ENCODE data around the gene GPBP1. TPM values are rescaled to one million over a fixed set of nuclear protein-coding genes. Genes with fewer than 3 reads are reported as not detected.
"Not testable (repeated sequence)": the region's sequence is repeated elsewhere in the genome, so short reads cannot be mapped to it uniquely, and the experiment has no call there.

The GPBP1 gene
- total and polyA plus RNA-seq, 2 donors (not counting 3 experiments of a cell fraction or from before 2014, with no cell fraction given), result 11.7 to 57.4 TPM

DNA sequence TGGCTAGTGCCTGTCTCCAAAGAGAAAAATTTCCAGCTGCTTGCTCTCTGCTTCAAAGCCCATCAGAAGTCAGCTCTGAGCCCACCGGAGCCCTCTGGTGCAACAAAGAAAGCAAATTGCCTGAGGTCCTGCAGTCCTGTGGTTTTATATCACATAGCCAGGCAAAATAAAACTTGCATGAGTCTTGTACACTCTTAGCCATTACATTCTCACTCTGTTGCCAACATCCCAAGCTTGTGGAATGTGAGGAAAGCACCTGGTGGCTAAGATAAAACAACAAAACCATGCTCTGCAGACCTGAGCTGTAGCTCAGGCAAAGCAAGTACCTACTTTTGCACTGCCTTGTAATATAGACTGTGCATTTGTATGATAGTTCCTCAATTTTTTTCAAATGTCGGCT lies 133.7 kb downstream of the GPBP1 start:
- no peaks in the 10 kb centered on the region for H3K79me2 ChIP-seq (ENCODE audit: control insufficient read depth, insufficient read depth, low read length)
- BruUV-seq (replicated peaks), result no TSS peak
- H3K4me1 ChIP-seq (ENCODE audit: control insufficient read depth, extremely low read depth, insufficient read depth, low read length), result no peaks in the 10 kb centered on the region
- no peak overlapping the region for H3K4me3 ChIP-seq (replicated peaks in 1 of 3; ENCODE audit: insufficient read depth in 1 of 3, low read depth in 1 of 3, low read length in 3 of 3)
- intact Hi-C loops (cut with micrococcal nuclease), result no loop called here
- dilution Hi-C loops (cut with MboI; ENCODE audit: extremely low pct_ligation_motif_present, low sequenced_read_pairs), result no loop called here
- no peaks in the 10 kb centered on the region for H3K9me3 ChIP-seq (replicated peaks; ENCODE audit: control insufficient read depth, insufficient read depth, low read length)
- no peaks in the 10 kb centered on the region for H3K27me3 ChIP-seq (ENCODE audit: control insufficient read depth in 2 of 2, insufficient read depth in 2 of 2, low read length in 2 of 2)
- no peak overlapping the region for H3K9ac ChIP-seq (replicated peaks; ENCODE audit: extremely low read depth, insufficient read depth, low read length)
- H3K36me3 ChIP-seq (ENCODE audit: control insufficient read depth in 2 of 2, extremely low read depth in 1 of 2, insufficient read depth in 2 of 2, low read length in 2 of 2), result no peaks in the 10 kb centered on the region
- TF ChIP-seq, protein P1, sequence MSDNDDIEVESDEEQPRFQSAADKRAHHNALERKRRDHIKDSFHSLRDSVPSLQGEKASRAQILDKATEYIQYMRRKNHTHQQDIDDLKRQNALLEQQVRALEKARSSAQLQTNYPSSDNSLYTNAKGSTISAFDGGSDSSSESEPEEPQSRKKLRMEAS (IDR thresholded peaks at IDR 0.05; ENCODE audit: insufficient read depth, insufficient read length), result no peak
- TF ChIP-seq MYC (IDR thresholded peaks at IDR 0.05; ENCODE audit: low read depth, low read length), result no peak
- TF ChIP-seq GATA2 (IDR thresholded peaks at IDR 0.05; ENCODE audit: insufficient read depth, insufficient read length, low read depth, low read length), result no peak
- no peak for TF ChIP-seq EZH2 (IDR thresholded peaks at IDR 0.05; ENCODE audit: borderline replicate concordance, low read depth, low read length, severe bottlenecking)
- TF ChIP-seq, protein P2, sequence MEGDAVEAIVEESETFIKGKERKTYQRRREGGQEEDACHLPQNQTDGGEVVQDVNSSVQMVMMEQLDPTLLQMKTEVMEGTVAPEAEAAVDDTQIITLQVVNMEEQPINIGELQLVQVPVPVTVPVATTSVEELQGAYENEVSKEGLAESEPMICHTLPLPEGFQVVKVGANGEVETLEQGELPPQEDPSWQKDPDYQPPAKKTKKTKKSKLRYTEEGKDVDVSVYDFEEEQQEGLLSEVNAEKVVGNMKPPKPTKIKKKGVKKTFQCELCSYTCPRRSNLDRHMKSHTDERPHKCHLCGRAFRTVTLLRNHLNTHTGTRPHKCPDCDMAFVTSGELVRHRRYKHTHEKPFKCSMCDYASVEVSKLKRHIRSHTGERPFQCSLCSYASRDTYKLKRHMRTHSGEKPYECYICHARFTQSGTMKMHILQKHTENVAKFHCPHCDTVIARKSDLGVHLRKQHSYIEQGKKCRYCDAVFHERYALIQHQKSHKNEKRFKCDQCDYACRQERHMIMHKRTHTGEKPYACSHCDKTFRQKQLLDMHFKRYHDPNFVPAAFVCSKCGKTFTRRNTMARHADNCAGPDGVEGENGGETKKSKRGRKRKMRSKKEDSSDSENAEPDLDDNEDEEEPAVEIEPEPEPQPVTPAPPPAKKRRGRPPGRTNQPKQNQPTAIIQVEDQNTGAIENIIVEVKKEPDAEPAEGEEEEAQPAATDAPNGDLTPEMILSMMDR (IDR thresholded peaks at IDR 0.05; ENCODE audit: extremely low read depth in 1 of 2, insufficient read depth in 1 of 2, low read depth in 1 of 2, low read length in 2 of 2), result no peak
- TF ChIP-seq POLR2AphosphoS5 (IDR thresholded peaks at IDR 0.05; ENCODE audit: insufficient read depth, low read depth, low read length), result no peak
- no peak for TF ChIP-seq JUN (IDR thresholded peaks at IDR 0.05; ENCODE audit: borderline replicate concordance, insufficient read depth, insufficient read length, low read depth)
- TF ChIP-seq FOS (IDR thresholded peaks at IDR 0.05; ENCODE audit: borderline replicate concordance, insufficient read depth, low read length), result no peak
- no peak for TF ChIP-seq POLR2A (IDR thresholded peaks at IDR 0.05; ENCODE audit: low read depth, low read length)
- no peak for FAIRE-seq
- H3K9me1 ChIP-seq (replicated peaks; ENCODE audit: control insufficient read depth, extremely low read depth, insufficient read depth, low read length), result no peaks in the 10 kb centered on the region
- no peak overlapping the region for H3K4me2 ChIP-seq (ENCODE audit: insufficient read depth, low read length)
- DNase-seq (ENCODE audit: low read depth, low spot score), result no peak
- H3K27ac ChIP-seq (ENCODE audit: insufficient read depth, low read depth, low read length), result no peak overlapping the region
- ChIA-PET POLR2A (no interaction called here), CTCF (no interaction called here)
- H4K20me1 ChIP-seq (replicated peaks; ENCODE audit: control insufficient read depth, extremely low read depth, insufficient read depth, low read length), result no peaks in the 10 kb centered on the region
- no peak overlapping the region for H2AFZ ChIP-seq (ENCODE audit: low read depth, low read length)

DNA sequence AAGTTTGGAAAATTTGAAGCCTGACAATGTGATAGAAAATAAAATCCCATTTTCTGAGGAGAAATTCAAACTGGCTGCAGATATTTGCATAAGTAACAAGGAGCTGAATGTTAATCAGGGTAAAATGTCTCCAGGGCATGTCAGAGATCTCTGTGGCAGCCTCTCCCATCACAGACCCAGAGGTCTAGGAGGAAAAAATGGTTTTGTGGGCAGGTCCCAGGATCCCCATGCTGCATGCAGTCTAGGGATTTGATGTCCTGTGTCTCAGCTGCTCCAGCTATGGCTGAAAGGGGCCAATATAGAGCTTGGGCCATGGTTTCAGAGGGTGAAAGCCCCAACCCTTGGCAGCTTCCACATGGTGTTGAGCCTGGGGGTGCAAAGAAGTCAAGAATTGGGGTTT lies 135.2 kb downstream of the GPBP1 start:
- FAIRE-seq; H3K36me3 ChIP-seq (ENCODE audit: control insufficient read depth in 2 of 2, extremely low read depth in 1 of 2, insufficient read depth in 2 of 2, low read length in 2 of 2); H3K4me1 ChIP-seq (ENCODE audit: control insufficient read depth, extremely low read depth, insufficient read depth, low read length); POLR2A ChIA-PET; H3K27ac ChIP-seq (ENCODE audit: insufficient read depth, low read depth, low read length); CTCF ChIA-PET; H3K9me3 ChIP-seq (replicated peaks; ENCODE audit: control insufficient read depth, insufficient read depth, low read length); intact Hi-C loops (cut with micrococcal nuclease); BruUV-seq (replicated peaks); H4K20me1 ChIP-seq (replicated peaks; ENCODE audit: control insufficient read depth, extremely low read depth, insufficient read depth, low read length); DNase-seq (ENCODE audit: low read depth, low spot score); dilution Hi-C loops (cut with MboI; ENCODE audit: extremely low pct_ligation_motif_present, low sequenced_read_pairs); H3K4me2 ChIP-seq (ENCODE audit: insufficient read depth, low read length); H3K27me3 ChIP-seq (ENCODE audit: control insufficient read depth in 2 of 2, insufficient read depth in 2 of 2, low read length in 2 of 2); H2AFZ ChIP-seq (ENCODE audit: low read depth, low read length); H3K4me3 ChIP-seq (replicated peaks in 1 of 3; ENCODE audit: insufficient read depth in 1 of 3, low read depth in 1 of 3, low read length in 3 of 3); H3K9ac ChIP-seq (replicated peaks; ENCODE audit: extremely low read depth, insufficient read depth, low read length); H3K9me1 ChIP-seq (replicated peaks; ENCODE audit: control insufficient read depth, extremely low read depth, insufficient read depth, low read length); H3K79me2 ChIP-seq (ENCODE audit: control insufficient read depth, insufficient read depth, low read length): not testable (repeated sequence)
